ENCODE measurements around the gene CIT. TPM values are rescaled to one million over a fixed set of nuclear protein-coding genes. Genes with fewer than 3 reads are reported as not detected.

Gene CIT
- total and polyA plus RNA-seq, 2 donors (not counting 3 experiments of a cell fraction or from before 2014, with no cell fraction given): 13.3 to 61.8 TPM

- no peaks in the 10 kb centered on the region for H4K20me1 ChIP-seq (replicated peaks; ENCODE audit: control insufficient read depth, extremely low read depth, insufficient read depth, low read length)
- no peak for FAIRE-seq
- CTCF ChIA-PET: interaction anchor here (2.5 to 3.4 kb wide), 2 partner anchors 18 to 104 kb away, joined by 6 to 12 read pairs; no protein-coding TSS in a partner anchor
- no peak for DNase-seq (ENCODE audit: low read depth, low spot score)
- BruUV-seq (replicated peaks): no TSS peak
- H3K9me3 ChIP-seq (replicated peaks; ENCODE audit: control insufficient read depth, insufficient read depth, low read length): no peaks in the 10 kb centered on the region
- TF ChIP-seq GATA2 (IDR thresholded peaks at IDR 0.05; ENCODE audit: insufficient read depth, insufficient read length, low read depth, low read length) (no peak), MYC (IDR thresholded peaks at IDR 0.05; ENCODE audit: low read depth, low read length) (no peak), POLR2A (IDR thresholded peaks at IDR 0.05; ENCODE audit: low read depth, low read length) (no peak), POLR2AphosphoS5 (IDR thresholded peaks at IDR 0.05; ENCODE audit: insufficient read depth, low read depth, low read length) (no peak), EZH2 (IDR thresholded peaks at IDR 0.05; ENCODE audit: borderline replicate concordance, low read depth, low read length, severe bottlenecking) (no peak), MAX (IDR thresholded peaks at IDR 0.05; ENCODE audit: insufficient read depth, insufficient read length) (no peak), FOS (IDR thresholded peaks at IDR 0.05; ENCODE audit: borderline replicate concordance, insufficient read depth, low read length) (no peak), CTCF (IDR thresholded peaks at IDR 0.05; ENCODE audit: extremely low read depth in 1 of 2, insufficient read depth in 1 of 2, low read depth in 1 of 2, low read length in 2 of 2) (no peak), JUN (IDR thresholded peaks at IDR 0.05; ENCODE audit: borderline replicate concordance, insufficient read depth, insufficient read length, low read depth) (no peak)
- H2AFZ ChIP-seq (ENCODE audit: low read depth, low read length): no peak overlapping the region
- H3K79me2 ChIP-seq (ENCODE audit: control insufficient read depth, insufficient read depth, low read length): no peaks in the 10 kb centered on the region
- dilution Hi-C loops (cut with MboI; ENCODE audit: extremely low pct_ligation_motif_present, low sequenced_read_pairs) (no loop called here), intact Hi-C loops (cut with micrococcal nuclease) (no loop called here)
- no peak overlapping the region for H3K9ac ChIP-seq (replicated peaks; ENCODE audit: extremely low read depth, insufficient read depth, low read length)
- peaks cover 20% of the 10 kb centered on the region for H3K4me1 ChIP-seq (ENCODE audit: control insufficient read depth, extremely low read depth, insufficient read depth, low read length)
- POLR2A ChIA-PET: no interaction called here
- no peaks in the 10 kb centered on the region for H3K9me1 ChIP-seq (replicated peaks; ENCODE audit: control insufficient read depth, extremely low read depth, insufficient read depth, low read length)
- no peaks in the 10 kb centered on the region for H3K27me3 ChIP-seq (ENCODE audit: control insufficient read depth in 2 of 2, insufficient read depth in 2 of 2, low read length in 2 of 2)
- H3K36me3 ChIP-seq (ENCODE audit: control insufficient read depth in 2 of 2, extremely low read depth in 1 of 2, insufficient read depth in 2 of 2, low read length in 2 of 2): peaks cover 14 to 36% of the 10 kb centered on the region in 2 experiments
- H3K27ac ChIP-seq (ENCODE audit: insufficient read depth, low read depth, low read length): no peak overlapping the region
- no peak overlapping the region for H3K4me2 ChIP-seq (ENCODE audit: insufficient read depth, low read length)
- no peak overlapping the region for H3K4me3 ChIP-seq (replicated peaks in 1 of 3; ENCODE audit: insufficient read depth in 1 of 3, low read depth in 1 of 3, low read length in 3 of 3)
Measured at GRCh38 chr12:119676573-119676972, 200.5 kb downstream of the CIT start.
